WTC11 (cell line): Measurements from ENCODE around the gene CEP170B. TPM values are rescaled to one million over a fixed set of nuclear protein-coding genes. Genes with fewer than 3 reads are reported as not detected.

Experiments used
- ATAC-seq: fragments of 200-7000 bp; cut with Tn5 transposase; 2 replicates; pipeline ENCODE4 v1.10.0; 2021; ENCODE audit warnings: mild to moderate bottlenecking, moderate library complexity
- CTCF ChIA-PET: fragments of 300-600 bp; sonication (Branson Sonifier 250); formaldehyde crosslinking; loops from one replicate; lab custom pipeline; 2021; ENCODE audit warnings: antibody characterized with exemption; lab: Charles Lee
- POLR2A ChIA-PET: fragments of 350-600 bp; sonication (Branson Sonifier 250); formaldehyde crosslinking; loops from one replicate; lab custom pipeline; 2021; ENCODE audit warnings: antibody characterized with exemption; lab: Charles Lee
- DNase-seq: peaks from one replicate; pipeline ENCODE4 v3.0.0; 2021; ENCODE audit warnings: low spot score
- H3K27ac Mint-ChIP-seq: 2 replicates; pipeline ENCODE4 v1.8.0; 2021; ENCODE audit warnings: mixed read lengths
- H3K27me3 Mint-ChIP-seq: 2 replicates; pipeline ENCODE4 v1.8.0; 2021; ENCODE audit warnings: low read depth, mild to moderate bottlenecking, moderate library complexity, mixed read lengths
- H3K36me3 Mint-ChIP-seq: 2 replicates; pipeline ENCODE4 v1.8.0; 2021; ENCODE audit warnings: mixed read lengths
- H3K4me1 Mint-ChIP-seq: 2 replicates; pipeline ENCODE4 v1.8.0; 2022; ENCODE audit warnings: mixed read lengths
- H3K4me3 Mint-ChIP-seq: 2 replicates; pipeline ENCODE4 v1.8.0; 2021; ENCODE audit warnings: mild to moderate bottlenecking, moderate library complexity, mixed read lengths
- H3K9me3 Mint-ChIP-seq: 2 replicates; pipeline ENCODE4 v1.8.0; 2021; ENCODE audit warnings: mixed read lengths
- AFF4 ChIP-seq: sonication (generic); formaldehyde crosslinking; IDR thresholded peaks from 2 replicates; pipeline ENCODE4 v1.8.1; 2023; ENCODE audit warnings: mild to moderate bottlenecking, missing genetic modification reagents, borderline replicate concordance
- CTCF ChIP-seq: fragments of 200-600 bp; IDR thresholded peaks from 2 replicates; pipeline ENCODE4 v1.8.0; 2022; ENCODE audit warnings: antibody characterized with exemption
- E2F5 ChIP-seq: sonication (generic); formaldehyde crosslinking; IDR thresholded peaks from 2 replicates; pipeline ENCODE4 v1.8.1; 2022; ENCODE audit warnings: mild to moderate bottlenecking, moderate library complexity, missing genetic modification reagents
- ESRRA ChIP-seq: sonication (generic); formaldehyde crosslinking; IDR thresholded peaks from 2 replicates; pipeline ENCODE4 v1.8.1; 2022; ENCODE audit warnings: mild to moderate bottlenecking, missing genetic modification reagents, borderline replicate concordance
- HMGXB4 ChIP-seq: sonication (generic); formaldehyde crosslinking; IDR thresholded peaks from 2 replicates; pipeline ENCODE4 v1.8.1; 2023; ENCODE audit warnings: mild to moderate bottlenecking, moderate library complexity, missing genetic modification reagents
- KAT7 ChIP-seq: sonication (generic); formaldehyde crosslinking; IDR thresholded peaks from 2 replicates; pipeline ENCODE4 v1.8.1; 2023; ENCODE audit warnings: missing genetic modification reagents, mild to moderate bottlenecking, borderline replicate concordance
- NFE2L1 ChIP-seq: sonication (generic); formaldehyde crosslinking; IDR thresholded peaks from 2 replicates; pipeline ENCODE4 v1.8.1; 2023; ENCODE audit warnings: missing genetic modification reagents
- NFYB ChIP-seq: sonication (generic); formaldehyde crosslinking; conservative IDR thresholded peaks from 2 replicates; pipeline ENCODE4 v1.8.0; 2022; ENCODE audit warnings: low read depth, missing genetic modification reagents
- PREB ChIP-seq: sonication (generic); formaldehyde crosslinking; IDR thresholded peaks from 2 replicates; pipeline ENCODE4 v1.8.1; 2022; ENCODE audit warnings: mild to moderate bottlenecking, missing genetic modification reagents, moderate library complexity, borderline replicate concordance
- RELA ChIP-seq: sonication (generic); formaldehyde crosslinking; IDR thresholded peaks from 2 replicates; pipeline ENCODE4 v1.8.1; 2022; ENCODE audit warnings: missing genetic modification reagents, mild to moderate bottlenecking, borderline replicate concordance
- RORB ChIP-seq: fragments of 250-450 bp; sonication (Bioruptor Pico); IDR thresholded peaks from 2 replicates; pipeline ENCODE4 v1.9.0; 2021; ENCODE audit warnings: mild to moderate bottlenecking
- TEAD4 ChIP-seq: sonication (generic); formaldehyde crosslinking; IDR thresholded peaks from 2 replicates; pipeline ENCODE4 v1.8.0; 2022; ENCODE audit warnings: mild to moderate bottlenecking, missing genetic modification reagents
- TP53 ChIP-seq: sonication (generic); formaldehyde crosslinking; IDR thresholded peaks from 2 replicates; pipeline ENCODE4 v1.8.1; 2023; ENCODE audit warnings: mild to moderate bottlenecking, missing genetic modification reagents
- ZBTB21 ChIP-seq: sonication (generic); formaldehyde crosslinking; IDR thresholded peaks from 2 replicates; pipeline ENCODE4 v1.8.1; 2023; ENCODE audit warnings: mild to moderate bottlenecking, missing genetic modification reagents, borderline replicate concordance
- ZNF317 ChIP-seq: sonication (generic); formaldehyde crosslinking; IDR thresholded peaks from 2 replicates; pipeline ENCODE4 v1.8.1; 2023; ENCODE audit warnings: low read depth, mild to moderate bottlenecking, moderate library complexity, missing genetic modification reagents, borderline replicate concordance
- ZNF396 ChIP-seq: fragments of 250-450 bp; sonication (Bioruptor Pico); IDR thresholded peaks from 2 replicates; pipeline ENCODE4 v1.8.0; 2021; ENCODE audit warnings: mild to moderate bottlenecking, moderate library complexity, borderline replicate concordance
- ZNF423 ChIP-seq: fragments of 250-450 bp; sonication (Bioruptor Pico); IDR thresholded peaks from 2 replicates; pipeline ENCODE4 v2.1.2; 2022; ENCODE audit warnings: mild to moderate bottlenecking, moderate library complexity
- ZNF425 ChIP-seq: fragments of 250-450 bp; sonication (Bioruptor Pico); conservative IDR thresholded peaks from 2 replicates; pipeline ENCODE4 v1.9.0; 2021; ENCODE audit warnings: mild to moderate bottlenecking
- ZNF532 ChIP-seq: fragments of 250-450 bp; sonication (Bioruptor Pico); IDR thresholded peaks from 2 replicates; pipeline ENCODE4 v1.9.0; 2021; ENCODE audit warnings: mild to moderate bottlenecking, borderline replicate concordance
- total RNA-seq: library from RNA; stranded (reverse); gene quantifications from 3 replicates; pipeline ENCODE4 v1.2.3, GENCODE V29; 2021
- TF ChIP-seq, protein P1 (sequence below): sonication (generic); formaldehyde crosslinking; IDR thresholded peaks from 2 replicates; pipeline ENCODE4 v1.8.0; 2022; ENCODE audit warnings: mild to moderate bottlenecking, missing genetic modification reagents

CEP170B gene
- total RNA-seq, 1 experiment from 2014 or later = 47.0 TPM

GRCh38 chr14:104917993-104918392 lies 52.9 kb downstream of the CEP170B start:
- H3K36me3 Mint-ChIP-seq = no peaks in the 10 kb centered on the region
- no peak for DNase-seq
- H3K27ac Mint-ChIP-seq = no peak overlapping the region
- ChIA-PET POLR2A (no interaction called here), CTCF (no interaction called here)
- peaks cover 10% of the 10 kb centered on the region; the same call in 1 of the 2 replicates for H3K9me3 Mint-ChIP-seq
- no peak for TF ChIP-seq NFE2L1 (CRISPR knock-in tag)
- TF ChIP-seq RELA = no peak
- TF ChIP-seq ZNF317 = no peak
- no peak for TF ChIP-seq TP53 (CRISPR knock-in tag)
- TF ChIP-seq ZBTB21 (CRISPR knock-in tag) = no peak
- TF ChIP-seq ESRRA (CRISPR knock-in tag) = no peak
- TF ChIP-seq KAT7 (CRISPR knock-in tag) = no peak
- no peak for TF ChIP-seq RORB (CRISPR knock-in tag)
- TF ChIP-seq, protein P1, sequence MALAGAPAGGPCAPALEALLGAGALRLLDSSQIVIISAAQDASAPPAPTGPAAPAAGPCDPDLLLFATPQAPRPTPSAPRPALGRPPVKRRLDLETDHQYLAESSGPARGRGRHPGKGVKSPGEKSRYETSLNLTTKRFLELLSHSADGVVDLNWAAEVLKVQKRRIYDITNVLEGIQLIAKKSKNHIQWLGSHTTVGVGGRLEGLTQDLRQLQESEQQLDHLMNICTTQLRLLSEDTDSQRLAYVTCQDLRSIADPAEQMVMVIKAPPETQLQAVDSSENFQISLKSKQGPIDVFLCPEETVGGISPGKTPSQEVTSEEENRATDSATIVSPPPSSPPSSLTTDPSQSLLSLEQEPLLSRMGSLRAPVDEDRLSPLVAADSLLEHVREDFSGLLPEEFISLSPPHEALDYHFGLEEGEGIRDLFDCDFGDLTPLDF (CRISPR knock-in tag) = no peak
- no peak for TF ChIP-seq AFF4 (CRISPR knock-in tag)
- no peak for TF ChIP-seq ZNF423
- TF ChIP-seq PREB (CRISPR knock-in tag) = no peak
- TF ChIP-seq ZNF425 = no peak
- TF ChIP-seq ZNF396 (CRISPR knock-in tag) = no peak
- no peak for TF ChIP-seq ZNF532 (CRISPR knock-in tag)
- no peak for TF ChIP-seq NFYB (CRISPR knock-in tag)
- no peak for TF ChIP-seq CTCF
- TF ChIP-seq E2F5 (CRISPR knock-in tag) = no peak
- no peak for TF ChIP-seq TEAD4 (CRISPR knock-in tag)
- no peak for TF ChIP-seq HMGXB4 (CRISPR knock-in tag)
- no peak for ATAC-seq
- H3K27me3 Mint-ChIP-seq = peaks cover 15% of the 10 kb centered on the region
- peaks cover 4% of the 10 kb centered on the region; the same call in 1 of the 2 replicates for H3K4me1 Mint-ChIP-seq
- H3K4me3 Mint-ChIP-seq = no peak overlapping the region
